SIG-M5 (cell line): ENCODE data around the gene CTAG2.
"Not testable (repeated sequence)": the region's sequence is repeated elsewhere in the genome, so short reads cannot be mapped to it uniquely, and the experiment has no call there.

Experiments used
- DNase-seq: peaks from one replicate; lab custom pipeline; 2025; lab: John Stamatoyannopoulos, UW

CTAG2 gene

GRCh38 chrX:154648931-154649330 is 4.4 kb downstream of the CTAG2 start:
- DNase-seq, result no peak

DNA sequence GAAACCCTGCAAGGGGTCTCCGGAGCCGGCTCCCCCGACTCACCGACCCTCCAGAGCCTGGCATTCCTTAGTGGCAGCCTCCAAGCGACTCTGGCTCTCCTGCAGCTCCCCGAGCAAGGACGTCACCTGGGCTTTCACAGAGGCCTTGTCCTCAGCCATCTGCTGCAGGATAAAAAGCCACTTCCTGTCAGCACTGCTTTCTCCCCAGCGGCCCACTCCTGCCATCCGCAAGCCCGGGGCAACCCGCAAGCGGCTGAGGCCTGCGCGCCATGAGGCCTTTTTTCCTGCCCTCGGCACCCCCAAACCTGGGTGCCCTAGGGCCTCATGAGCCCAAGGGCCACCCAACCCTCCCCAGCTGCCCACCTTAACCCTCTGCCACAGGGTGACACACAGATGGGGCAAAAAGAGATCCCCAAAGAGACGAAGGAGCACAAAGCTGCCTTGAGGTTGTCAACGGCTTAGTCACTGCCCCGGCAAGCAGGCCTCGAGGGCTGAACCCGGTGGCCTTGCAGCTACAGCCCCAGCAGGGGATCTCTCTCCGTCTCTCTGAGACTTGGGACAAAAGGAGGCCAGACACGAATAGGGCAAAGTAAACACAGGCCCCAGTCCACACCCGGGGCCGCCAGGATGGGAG is 7.5 kb downstream of the CTAG2 start:
- DNase-seq, result not testable (repeated sequence)

GRCh38 chrX:154643708-154644107 is 9.7 kb downstream of the CTAG2 start:
- not testable (repeated sequence) for DNase-seq

DNA sequence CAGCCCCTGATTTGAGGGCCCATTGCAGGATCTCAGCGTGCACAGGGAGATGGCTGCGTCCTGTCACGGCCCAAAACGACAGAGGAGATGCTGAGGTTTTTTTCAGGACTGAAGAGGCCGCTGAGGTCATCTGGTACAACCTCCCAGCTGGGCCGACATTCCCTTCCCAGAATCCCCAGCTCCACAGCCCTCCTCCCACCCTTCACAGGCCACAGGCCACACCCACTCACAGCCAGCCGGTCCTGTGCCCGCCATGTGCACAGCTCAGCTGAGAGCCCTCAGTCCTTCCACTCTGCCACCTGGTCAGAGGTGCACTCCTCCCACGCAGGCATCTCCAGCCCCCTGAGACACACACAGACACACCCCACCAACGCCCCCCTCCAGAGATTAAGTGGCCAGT is 11.6 kb downstream of the CTAG2 start:
- not testable (repeated sequence) for DNase-seq

GRCh38 chrX:154633661-154634060 is 19.7 kb downstream of the CTAG2 start:
- not testable (repeated sequence) for DNase-seq

GRCh38 chrX:154630949-154631348 is 22.4 kb downstream of the CTAG2 start:
- DNase-seq, result not testable (repeated sequence)

DNA sequence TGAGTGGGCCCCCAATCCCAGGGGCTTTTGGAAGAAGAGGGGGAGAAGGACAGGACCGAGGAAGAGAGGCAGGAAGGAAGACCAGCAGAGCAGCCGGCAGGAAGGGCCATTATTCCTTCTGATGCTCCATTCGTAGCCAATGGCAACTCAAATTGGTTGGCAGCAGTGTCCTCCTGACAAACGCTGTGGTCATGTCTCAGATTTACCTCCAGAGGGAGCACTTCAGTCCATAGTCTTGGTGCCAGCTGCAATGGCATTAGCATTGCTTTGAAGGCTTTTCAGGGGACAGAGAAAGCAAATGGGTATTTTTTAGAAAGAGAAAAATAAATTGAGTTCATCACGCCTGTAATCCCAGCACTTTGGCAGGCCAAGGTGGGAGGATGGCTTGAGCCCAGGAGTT is 24.4 kb downstream of the CTAG2 start:
- not testable (repeated sequence) for DNase-seq

DNA sequence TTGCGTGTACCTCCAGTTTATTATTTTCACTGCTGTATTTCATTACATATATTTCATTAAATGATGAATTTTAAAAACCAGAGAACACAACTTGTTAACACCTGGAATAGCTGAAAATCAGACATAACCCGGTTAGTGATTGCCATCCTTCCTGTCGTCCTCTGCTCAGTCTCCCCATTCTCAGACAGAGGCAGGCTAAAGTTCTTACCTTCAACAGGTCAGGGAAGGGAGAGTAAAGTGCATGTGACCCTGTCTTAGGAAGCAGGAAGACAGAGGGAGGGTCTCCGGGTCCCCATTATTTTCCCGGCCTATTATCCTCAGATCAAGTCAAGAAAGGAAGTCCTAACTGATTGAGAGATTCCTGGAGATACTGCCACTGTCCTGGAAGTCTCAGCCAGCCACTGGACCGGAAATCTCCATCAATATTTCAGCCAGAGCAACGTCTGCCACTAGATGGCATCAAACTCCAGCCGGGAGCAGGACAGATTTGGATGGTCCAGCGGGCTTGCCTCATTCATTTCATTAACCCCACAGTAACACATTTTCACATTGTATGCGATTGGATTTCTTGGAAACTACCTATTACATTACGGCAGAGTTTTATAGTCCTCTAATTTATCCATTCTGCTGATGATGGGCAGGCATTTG is 32.5 kb downstream of the CTAG2 start:
- DNase-seq, result not testable (repeated sequence)

- DNase-seq, result not testable (repeated sequence)
These were observed 34.2 kb downstream of the CTAG2 start, which contains the start of gene CTAG1B for GRCh38 chrX:154619182-154619581. TSS of gene CTAG1B (minus strand) at chrX:154619282. CDS start at chrX:154619218, 64 bp downstream.

- DNase-seq, result not testable (repeated sequence)
These were observed 39.8 kb downstream of the CTAG2 start for GRCh38 chrX:154613586-154613985.

DNA sequence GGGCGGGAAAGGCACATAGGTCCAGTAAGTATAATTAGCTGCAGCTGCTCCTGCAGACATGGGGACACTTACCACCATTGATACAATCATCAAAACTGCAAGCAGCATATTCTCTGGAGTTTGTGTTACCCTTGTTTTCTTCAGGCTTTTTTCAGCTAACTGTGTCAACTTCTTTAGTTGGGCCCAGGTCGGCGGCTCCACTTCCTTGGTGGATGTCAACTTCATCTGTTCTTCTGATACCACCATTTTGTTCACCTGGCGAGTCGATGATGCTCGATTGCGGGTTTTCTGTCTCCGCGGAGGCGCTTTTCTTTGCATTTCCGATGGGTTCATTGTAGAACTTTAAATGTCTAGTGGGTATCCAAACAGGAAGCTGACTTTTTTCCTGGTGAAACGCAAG is 42.2 kb downstream of the CTAG2 start:
- DNase-seq, result not testable (repeated sequence)

GRCh38 chrX:154608823-154609222 is 44.6 kb downstream of the CTAG2 start:
- not testable (repeated sequence) for DNase-seq

DNA sequence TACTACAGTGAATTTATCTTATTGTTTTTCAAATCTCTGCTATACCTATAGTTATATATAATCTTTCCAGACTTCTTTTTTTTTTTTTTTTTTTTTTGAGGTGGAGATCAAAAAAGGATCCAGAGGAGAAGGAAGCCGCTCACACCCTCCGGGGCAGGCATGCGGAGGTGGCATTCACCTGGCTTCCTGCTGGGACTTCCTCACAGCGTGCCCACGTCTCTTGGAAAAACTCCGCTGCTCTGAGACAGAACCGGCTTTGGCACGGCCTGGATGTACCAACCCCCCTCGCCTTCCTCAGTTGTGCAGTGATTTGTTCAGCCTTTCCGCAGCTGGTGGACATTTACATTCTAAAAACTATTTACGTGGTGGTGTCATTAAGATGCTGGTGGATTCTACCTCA is 45.4 kb downstream of the CTAG2 start:
- DNase-seq, result not testable (repeated sequence)

- no peak for DNase-seq
These were observed 46.0 kb downstream of the CTAG2 start for GRCh38 chrX:154607370-154607769.

DNA sequence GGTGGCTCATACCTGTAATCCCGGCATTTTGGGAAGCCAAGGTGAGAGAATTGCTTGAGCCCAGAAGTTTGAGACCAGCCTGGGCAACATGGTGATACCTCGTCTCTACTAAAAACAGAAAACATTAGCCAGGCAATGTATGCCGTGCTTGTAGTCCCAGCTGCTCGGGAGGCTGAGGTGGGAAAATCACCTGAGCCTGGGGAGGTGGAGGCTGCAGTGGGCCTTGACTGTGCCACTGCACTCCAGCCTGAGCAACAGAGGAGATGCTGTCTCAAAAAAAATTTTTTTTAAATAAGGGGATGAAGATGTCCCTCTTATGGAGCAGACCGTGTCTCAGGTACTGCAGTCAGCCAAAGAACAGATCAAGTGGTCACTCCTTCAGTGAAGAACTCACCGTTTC is 47.8 kb downstream of the CTAG2 start:
- DNase-seq, result no peak

DNA sequence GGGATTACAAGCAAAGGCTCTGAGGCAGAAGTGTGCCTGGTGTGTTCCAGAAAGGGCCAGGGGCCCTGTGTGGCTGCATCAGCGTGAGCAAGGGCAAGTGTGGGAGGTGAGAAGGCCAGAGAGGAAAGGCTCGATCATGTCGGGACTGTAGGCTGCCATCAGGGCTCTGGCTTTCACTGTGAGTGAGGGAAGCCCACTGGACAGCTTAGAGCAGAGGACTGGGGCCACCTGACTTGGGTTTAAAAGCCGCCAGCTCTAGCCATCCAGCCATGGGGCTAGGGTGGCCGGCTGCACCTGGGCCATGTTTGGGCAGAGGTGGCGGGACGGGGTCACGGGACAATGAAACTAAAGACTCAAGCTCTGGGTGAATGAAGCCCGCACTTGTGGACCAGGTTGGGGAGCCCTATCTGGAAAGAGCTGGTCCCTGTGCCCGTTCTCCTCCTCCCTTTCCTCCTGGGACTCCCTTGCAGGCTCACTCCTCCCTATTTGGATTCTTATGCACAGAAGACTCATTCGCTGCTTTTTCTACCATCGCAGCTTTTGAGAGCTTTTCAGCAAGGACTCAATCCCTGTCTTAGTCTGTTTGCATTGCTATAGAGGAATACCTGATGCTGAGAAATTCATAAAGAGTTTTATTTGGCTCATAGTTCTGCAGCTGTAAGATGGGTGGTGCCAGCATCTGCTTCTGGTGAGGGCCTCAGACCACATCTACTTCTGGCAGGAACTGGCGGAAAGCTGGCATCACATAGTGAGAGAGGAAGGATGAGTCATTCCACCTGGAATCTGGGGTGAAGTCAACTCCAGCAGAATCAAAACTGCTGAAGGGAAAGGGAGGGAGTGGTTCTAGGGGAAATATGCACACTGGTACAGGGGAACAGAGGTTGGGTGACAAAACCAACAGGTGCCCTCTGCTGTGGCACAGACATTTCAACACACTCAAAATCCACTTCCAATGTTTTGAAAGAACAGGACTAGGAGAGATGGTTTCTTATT is 49.6 kb downstream of the CTAG2 start:
- no peak for DNase-seq

DNA sequence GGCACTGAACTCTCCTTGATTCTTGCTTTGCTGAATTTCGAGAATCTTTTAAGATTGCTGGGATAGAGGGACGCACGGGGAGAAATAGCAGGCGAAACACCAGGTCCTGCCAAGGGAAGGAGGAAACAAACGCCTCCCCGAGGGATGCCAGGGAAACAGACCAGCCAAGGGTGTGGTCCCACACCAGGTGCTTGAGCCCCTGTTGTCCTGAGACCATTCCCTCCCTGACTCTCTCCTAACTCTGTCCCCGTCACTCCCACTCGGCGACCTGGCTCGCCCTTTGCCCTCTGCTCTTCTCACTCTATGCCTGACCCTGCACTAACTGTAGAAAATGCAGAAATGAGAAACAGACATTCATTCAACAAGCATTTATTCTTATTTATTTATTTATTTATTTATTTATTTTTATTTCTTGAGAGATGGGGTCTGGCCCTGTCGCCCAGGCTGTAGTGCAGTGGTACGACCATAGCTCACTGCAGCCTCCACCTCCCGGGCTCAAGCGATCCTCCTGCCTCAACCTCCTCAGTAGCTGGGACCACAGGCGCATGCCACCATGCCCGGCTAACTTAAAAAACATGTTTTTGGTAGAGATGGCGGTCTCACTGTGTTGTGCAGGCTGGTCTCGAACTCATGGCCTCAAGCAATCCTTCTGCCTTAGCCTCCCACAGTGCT is 50.5 kb downstream of the CTAG2 start:
- no peak for DNase-seq

DNA sequence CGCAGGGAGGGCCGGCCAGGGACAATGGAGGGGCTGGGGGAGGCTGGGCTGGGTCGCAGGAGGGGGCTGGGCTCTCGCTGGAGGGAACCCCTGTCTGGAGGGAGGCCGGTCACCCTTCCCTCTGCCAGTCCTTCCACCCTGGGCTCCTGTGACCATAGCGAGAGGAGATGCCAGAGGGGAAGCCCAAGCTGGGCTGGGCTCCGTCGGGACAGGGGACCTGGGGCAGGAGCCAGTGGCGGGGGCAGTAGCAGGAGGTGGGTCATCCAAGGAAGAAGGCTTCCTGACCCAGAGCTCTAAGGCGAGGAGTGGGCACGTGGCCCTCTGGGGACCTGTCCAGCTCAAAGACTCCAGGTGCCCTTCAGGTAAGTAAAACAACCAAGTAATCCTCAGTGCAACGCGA is 51.2 kb downstream of the CTAG2 start:
- no peak for DNase-seq
